Stimulated activated effector memory CD8-positive, alpha-beta T cell treated with anti-CD3 and anti-CD28 coated beads, Interleukin-12 subunit alpha, Interleukin-12 subunit beta, amount 100 ng/mL, for 72 hours (primary cell): ENCODE measurements around the gene UBASH3B.

Source experiments
- ATAC-seq: fragments of 150-1000 bp; cut with Tn5 transposase; 2 replicates; pipeline ENCODE4 v1.10.0; 2021
- DNase-seq, 2 donors: peaks; one replicate each; pipeline ENCODE4 v3.0.0; 2021 to 2022; ENCODE audit warnings: low spot score in 2 of 2
- H3K27ac Mint-ChIP-seq: one replicate; pipeline ENCODE4 v1.8.0; 2022; ENCODE audit warnings: mild to moderate bottlenecking, mixed read lengths
- H3K36me3 Mint-ChIP-seq: one replicate; pipeline ENCODE4 v1.8.0; 2022; ENCODE audit warnings: mild to moderate bottlenecking, mixed read lengths
- H3K4me1 Mint-ChIP-seq: one replicate; pipeline ENCODE4 v1.8.0; 2022; ENCODE audit warnings: mixed read lengths
- H3K4me3 Mint-ChIP-seq: one replicate; pipeline ENCODE4 v1.8.0; 2022; ENCODE audit warnings: mild to moderate bottlenecking, mixed read lengths
- H3K9me3 Mint-ChIP-seq: one replicate; pipeline ENCODE4 v1.8.0; 2022; ENCODE audit warnings: mixed read lengths

The UBASH3B gene

DNA sequence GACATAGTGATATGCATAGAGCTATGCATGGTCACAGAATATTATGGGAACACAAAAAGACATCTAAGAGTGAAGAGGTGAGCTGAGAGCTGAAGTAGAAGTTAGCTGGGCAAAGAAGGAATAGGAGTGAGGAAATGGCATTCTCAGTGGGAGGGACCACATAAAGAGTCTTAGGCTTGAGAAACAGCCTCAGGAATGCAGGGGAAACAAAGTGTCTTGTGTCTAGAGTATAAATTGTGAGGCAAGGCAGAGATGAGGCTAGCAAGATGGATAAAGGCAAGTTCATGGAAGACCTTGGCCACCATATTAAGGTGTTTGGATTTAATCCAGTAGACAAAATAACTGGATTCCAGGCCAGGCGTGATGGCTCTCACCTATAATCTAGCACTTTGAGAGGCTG is 142.1 kb downstream of the UBASH3B start:
- ATAC-seq: no peak
- Mint-ChIP-seq H3K9me3 (no peaks in the 10 kb centered on the region), H3K4me3 (no peak overlapping the region), H3K36me3 (peaks cover 65% of the 10 kb centered on the region), H3K27ac (no peak overlapping the region), H3K4me1 (peaks cover 11% of the 10 kb centered on the region)
- no peak for DNase-seq

GRCh38 chr11:122799406-122800105 is 144.0 kb downstream of the UBASH3B start:
- Mint-ChIP-seq H3K4me1 (peaks cover 29% of the 10 kb centered on the region), H3K9me3 (no peaks in the 10 kb centered on the region), H3K4me3 (no peak overlapping the region), H3K27ac (no peak overlapping the region), H3K36me3 (peaks cover 77% of the 10 kb centered on the region)
- no peak for ATAC-seq
- DNase-seq: no peak

DNA sequence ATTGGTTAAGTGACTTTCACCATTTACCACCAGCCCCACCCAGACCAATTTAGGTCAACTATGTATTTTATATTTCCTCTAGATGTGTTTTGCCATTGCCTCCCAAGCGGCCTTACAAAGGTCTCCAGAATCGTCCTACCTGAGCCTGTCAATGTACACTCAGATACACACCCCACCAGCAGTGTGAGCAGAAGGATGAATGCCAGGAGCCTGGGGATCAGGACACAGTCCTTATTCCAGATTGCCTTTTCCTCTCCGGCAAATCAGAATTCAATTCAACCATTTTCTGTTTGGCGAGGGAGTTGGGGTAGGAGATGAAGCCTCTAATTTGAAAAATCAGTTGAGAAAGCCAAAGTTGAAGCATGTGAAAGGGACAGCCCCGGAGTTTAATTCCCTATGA is 147.4 kb downstream of the UBASH3B start:
- Mint-ChIP-seq H3K36me3 (peaks cover 51% of the 10 kb centered on the region), H3K27ac (peak overlapping the region; percentile 82), H3K4me3 (no peak overlapping the region), H3K9me3 (no peaks in the 10 kb centered on the region), H3K4me1 (peaks cover 29% of the 10 kb centered on the region)
- no peak for ATAC-seq
- no peak for DNase-seq

GRCh38 chr11:122803306-122803705 is 147.8 kb downstream of the UBASH3B start:
- H3K27ac Mint-ChIP-seq: peak overlapping the region; percentile 82
- DNase-seq: no peak

GRCh38 chr11:122803716-122804115 is 148.2 kb downstream of the UBASH3B start:
- peaks cover 38% of the 10 kb centered on the region for H3K4me1 Mint-ChIP-seq
- DNase-seq (no peak), ATAC-seq (peak; percentile 26)
- peak overlapping the region; percentile 82 for H3K27ac Mint-ChIP-seq
- no peaks in the 10 kb centered on the region for H3K9me3 Mint-ChIP-seq
- peaks cover 43% of the 10 kb centered on the region for H3K36me3 Mint-ChIP-seq
- H3K4me3 Mint-ChIP-seq: no peak overlapping the region

More at GRCh38 chr11:122803306-122803705, 147.8 kb downstream of the UBASH3B start:
- H3K4me1 Mint-ChIP-seq: peaks cover 33% of the 10 kb centered on the region
- peaks cover 47% of the 10 kb centered on the region for H3K36me3 Mint-ChIP-seq
- no peaks in the 10 kb centered on the region for H3K9me3 Mint-ChIP-seq
- H3K4me3 Mint-ChIP-seq: no peak overlapping the region
- ATAC-seq: peak; percentile 37

- peaks cover 39% of the 10 kb centered on the region for H3K4me1 Mint-ChIP-seq
- H3K9me3 Mint-ChIP-seq: no peaks in the 10 kb centered on the region
- peaks cover 39% of the 10 kb centered on the region for H3K36me3 Mint-ChIP-seq
- ATAC-seq (no peak), DNase-seq (no peak)
- H3K27ac Mint-ChIP-seq: peak overlapping the region; percentile 82
- no peak overlapping the region for H3K4me3 Mint-ChIP-seq
These were observed 148.6 kb downstream of the UBASH3B start for GRCh38 chr11:122804161-122804560.

DNA sequence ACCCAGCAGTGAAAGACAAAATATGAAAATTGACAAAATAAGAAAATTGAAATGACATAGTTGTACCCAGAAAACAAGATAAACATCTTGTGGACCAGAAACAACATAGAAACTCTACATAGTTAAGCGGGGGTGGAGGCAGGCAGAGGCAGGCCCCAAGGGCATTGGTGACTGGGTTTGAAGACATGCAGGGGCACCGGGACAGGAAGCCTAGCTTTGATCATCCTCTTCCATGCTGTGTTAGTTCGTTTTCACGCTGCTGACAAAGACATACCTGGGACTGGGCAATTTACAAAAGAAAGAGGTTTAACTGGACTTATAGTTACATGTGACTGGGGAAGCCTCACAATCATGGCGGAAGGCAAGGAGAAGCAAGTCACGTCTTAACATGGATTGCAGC is 149.3 kb downstream of the UBASH3B start:
- Mint-ChIP-seq H3K9me3 (no peaks in the 10 kb centered on the region), H3K4me1 (peaks cover 43% of the 10 kb centered on the region), H3K36me3 (peaks cover 39% of the 10 kb centered on the region), H3K27ac (peak overlapping the region; percentile 82), H3K4me3 (no peak overlapping the region)
- ATAC-seq: no peak
- DNase-seq: no peak

DNA sequence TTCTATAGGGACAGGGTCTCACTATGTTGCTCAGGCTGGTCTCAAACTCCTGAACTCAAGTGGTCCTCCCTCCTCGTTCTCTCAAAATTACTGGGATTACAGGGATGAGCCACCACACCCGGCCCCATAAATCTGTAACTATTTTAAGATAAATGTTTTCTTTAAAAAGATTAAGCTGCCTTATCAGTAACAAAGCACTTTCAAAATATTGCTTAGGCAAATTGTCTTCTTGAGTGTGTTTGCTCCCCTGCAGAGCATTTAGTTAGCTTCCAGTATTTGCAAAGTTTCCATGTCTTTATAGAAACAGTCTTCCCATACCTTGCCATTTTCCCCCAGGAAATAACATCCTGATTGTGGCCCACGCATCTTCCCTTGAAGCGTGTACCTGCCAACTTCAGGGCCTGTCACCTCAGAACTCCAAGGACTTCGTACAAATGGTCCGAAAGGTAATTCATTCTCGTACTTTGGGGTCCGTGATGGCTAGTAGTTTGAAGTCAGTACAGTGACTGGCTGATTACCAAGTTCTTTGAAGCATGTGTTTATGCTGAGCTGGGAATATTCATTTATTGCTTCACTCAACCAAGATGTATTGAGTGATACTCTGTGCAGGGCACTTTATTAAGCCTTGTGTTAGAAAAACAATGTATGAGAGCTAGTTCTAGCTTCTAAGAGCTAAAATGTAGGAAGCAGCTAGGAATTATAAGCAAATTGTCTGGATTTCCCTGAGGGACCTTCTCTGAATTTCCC is 152.4 kb downstream of the UBASH3B start:
- DNase-seq (no peak), ATAC-seq (no peak)
- Mint-ChIP-seq H3K4me1 (peaks cover 44% of the 10 kb centered on the region), H3K27ac (peak overlapping the region; percentile 56), H3K36me3 (peaks cover 26% of the 10 kb centered on the region), H3K9me3 (no peaks in the 10 kb centered on the region), H3K4me3 (no peak overlapping the region)

DNA sequence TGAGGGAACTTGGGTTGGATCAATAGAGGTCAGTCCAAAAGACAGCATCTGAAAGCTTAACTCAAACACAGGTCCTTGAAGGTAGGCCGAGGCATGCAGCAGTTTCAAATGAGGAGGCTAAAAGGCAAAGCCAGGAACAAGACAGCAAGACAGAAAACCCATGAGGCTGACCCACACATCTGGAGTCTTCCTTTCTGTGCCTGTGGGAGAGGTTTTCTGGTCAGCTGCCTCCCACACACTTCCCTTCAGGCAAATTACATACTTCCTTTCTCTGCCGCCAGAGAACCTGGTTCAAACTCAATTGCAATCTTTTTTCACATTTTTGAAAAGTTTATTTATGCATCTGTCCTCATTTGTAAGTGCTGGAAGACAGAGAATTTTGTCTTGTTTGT is 153.0 kb downstream of the UBASH3B start:
- Mint-ChIP-seq H3K4me1 (peaks cover 38% of the 10 kb centered on the region), H3K4me3 (no peak overlapping the region), H3K36me3 (peaks cover 20% of the 10 kb centered on the region), H3K9me3 (no peaks in the 10 kb centered on the region), H3K27ac (peak overlapping the region; percentile 56)
- no peak for DNase-seq
- peak; percentile 78 for ATAC-seq

GRCh38 chr11:122809866-122810265 is 154.3 kb downstream of the UBASH3B start:
- DNase-seq (no peak), ATAC-seq (no peak)
- Mint-ChIP-seq H3K36me3 (peaks cover 14% of the 10 kb centered on the region), H3K27ac (no peak overlapping the region), H3K4me1 (peaks cover 31% of the 10 kb centered on the region), H3K4me3 (no peak overlapping the region), H3K9me3 (no peaks in the 10 kb centered on the region)

DNA sequence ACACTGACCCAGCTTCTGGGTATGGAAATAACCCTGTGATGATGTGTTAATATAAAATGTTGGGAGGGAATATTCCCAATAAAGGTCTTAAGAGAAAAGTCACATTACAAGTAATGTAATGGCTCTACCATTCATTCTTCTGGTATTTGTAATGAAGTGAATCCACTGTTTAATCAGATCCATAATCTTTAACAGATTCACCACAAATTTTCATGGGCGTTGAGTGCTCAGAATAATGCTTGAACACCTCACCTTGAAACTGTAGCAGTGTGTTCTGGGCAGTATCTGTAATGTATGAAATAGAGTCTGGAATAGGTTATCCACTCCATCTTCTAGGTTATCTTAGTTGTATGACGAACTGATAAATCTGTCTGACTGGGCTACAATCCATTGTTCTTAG is 156.2 kb downstream of the UBASH3B start:
- Mint-ChIP-seq H3K4me3 (no peak overlapping the region), H3K4me1 (peaks cover 28% of the 10 kb centered on the region), H3K9me3 (no peaks in the 10 kb centered on the region), H3K27ac (no peak overlapping the region), H3K36me3 (peaks cover 14% of the 10 kb centered on the region)
- no peak for ATAC-seq
- DNase-seq: no peak

DNA sequence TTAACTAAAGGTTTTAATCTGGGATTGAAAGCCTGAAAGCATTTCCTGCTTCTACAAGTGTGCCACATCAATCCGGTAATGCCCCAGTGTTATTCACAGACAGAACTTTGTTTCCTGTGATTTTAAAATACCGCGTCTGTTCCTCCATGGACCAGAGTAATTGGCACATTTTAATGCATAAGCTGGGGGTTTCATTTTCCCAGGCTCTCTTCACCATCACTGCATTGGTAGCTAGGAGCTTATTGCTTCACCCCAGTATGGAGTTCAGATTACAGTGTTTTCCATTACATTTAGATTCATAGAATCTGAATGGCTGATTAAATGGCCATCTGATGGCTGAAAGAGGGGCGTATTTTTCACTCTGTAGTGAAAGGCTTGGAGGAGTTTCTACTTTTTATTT is 157.1 kb downstream of the UBASH3B start:
- H3K27ac Mint-ChIP-seq: no peak overlapping the region
- H3K36me3 Mint-ChIP-seq: peaks cover 14% of the 10 kb centered on the region
- no peak overlapping the region for H3K4me3 Mint-ChIP-seq
- DNase-seq: no peak
- H3K4me1 Mint-ChIP-seq: peaks cover 28% of the 10 kb centered on the region
- H3K9me3 Mint-ChIP-seq: no peaks in the 10 kb centered on the region
- no peak for ATAC-seq

DNA sequence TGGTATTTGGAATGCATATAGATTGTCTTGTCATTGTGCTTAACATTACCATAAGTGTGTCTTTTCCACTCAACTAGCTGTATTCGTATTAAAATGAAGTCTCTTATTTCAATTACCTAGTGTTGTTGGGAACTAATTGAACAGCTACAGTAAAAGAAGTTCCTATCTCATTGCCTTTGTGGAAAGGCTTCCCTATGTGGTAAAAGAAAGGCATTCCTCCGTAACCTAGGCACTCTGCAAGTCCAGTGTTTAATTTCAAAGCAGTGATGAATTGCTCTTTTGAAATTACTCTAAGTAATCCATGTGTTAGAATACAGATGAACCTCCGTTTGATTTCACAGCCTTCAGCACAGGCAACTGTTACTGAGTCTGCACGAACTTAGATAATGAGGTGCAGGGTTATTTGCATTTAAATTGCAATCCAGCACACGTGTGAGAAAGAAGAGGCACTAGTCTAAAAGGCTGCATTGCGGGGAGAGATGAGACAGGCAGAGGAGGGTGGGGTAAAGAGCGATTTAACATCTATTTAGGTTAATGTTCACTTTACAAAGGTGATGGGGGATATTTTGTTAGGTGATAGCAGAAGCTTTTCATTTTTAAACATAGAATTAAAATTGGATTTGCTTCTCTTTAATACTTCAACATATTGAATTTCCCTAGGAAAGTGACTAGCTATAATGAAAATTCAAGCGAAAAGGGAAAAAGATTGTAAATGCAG is 157.8 kb downstream of the UBASH3B start:
- Mint-ChIP-seq H3K4me3 (no peak overlapping the region), H3K9me3 (no peaks in the 10 kb centered on the region), H3K4me1 (peaks cover 22% of the 10 kb centered on the region), H3K36me3 (peaks cover 14% of the 10 kb centered on the region), H3K27ac (no peak overlapping the region)
- DNase-seq (no peak), ATAC-seq (no peak)

- no peak for DNase-seq
- no peak overlapping the region for H3K4me3 Mint-ChIP-seq
- no peak overlapping the region for H3K27ac Mint-ChIP-seq
- peaks cover 17% of the 10 kb centered on the region for H3K4me1 Mint-ChIP-seq
- ATAC-seq: no peak
- H3K9me3 Mint-ChIP-seq: no peaks in the 10 kb centered on the region
- peaks cover 14% of the 10 kb centered on the region for H3K36me3 Mint-ChIP-seq
These were observed 158.4 kb downstream of the UBASH3B start for GRCh38 chr11:122813894-122814270.

DNA sequence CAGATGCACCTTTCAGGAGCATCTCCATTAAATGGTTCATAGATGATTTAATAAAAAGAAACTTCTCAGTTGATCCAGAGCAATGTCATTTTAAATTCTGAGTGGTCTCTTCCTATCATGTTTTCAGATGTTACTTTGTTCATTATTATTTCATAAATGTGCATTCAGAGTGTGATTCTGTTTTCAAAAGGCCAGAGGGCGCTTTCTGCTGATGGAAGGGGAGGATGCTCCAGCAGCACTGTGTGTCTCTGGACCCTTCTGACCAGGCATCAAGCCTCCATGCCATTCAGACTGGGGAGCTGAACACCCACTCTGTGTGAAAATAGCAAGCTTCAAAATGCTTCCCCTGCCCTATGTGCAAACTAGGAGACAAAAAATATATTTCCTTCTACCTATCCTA is 158.9 kb downstream of the UBASH3B start:
- Mint-ChIP-seq H3K4me3 (no peak overlapping the region), H3K36me3 (peaks cover 11% of the 10 kb centered on the region), H3K27ac (no peak overlapping the region), H3K4me1 (peaks cover 16% of the 10 kb centered on the region), H3K9me3 (peaks cover 2% of the 10 kb centered on the region)
- ATAC-seq (no peak), DNase-seq (no peak)
